GM12875 (cell line): Measurements from ENCODE around the gene MAMDC2.
A peak's percentile ranks its signal among the peaks of the same experiment; 100 is the strongest.

ENCODE experiments used
- H3K4me3 ChIP-seq: one replicate; pipeline ENCODE4 v1.5.1; 2011; ENCODE audit warnings: low read depth, low read length, control low read depth
- TF ChIP-seq, protein P1 (sequence below): IDR thresholded peaks from 2 replicates; pipeline ENCODE4 v1.5.1; 2011; ENCODE audit warnings: low read depth, mild to moderate bottlenecking, control low read depth, inconsistent platforms, low read length, moderate library complexity, borderline replicate concordance; ENCODE audit not compliant: insufficient read depth

The MAMDC2 gene

DNA sequence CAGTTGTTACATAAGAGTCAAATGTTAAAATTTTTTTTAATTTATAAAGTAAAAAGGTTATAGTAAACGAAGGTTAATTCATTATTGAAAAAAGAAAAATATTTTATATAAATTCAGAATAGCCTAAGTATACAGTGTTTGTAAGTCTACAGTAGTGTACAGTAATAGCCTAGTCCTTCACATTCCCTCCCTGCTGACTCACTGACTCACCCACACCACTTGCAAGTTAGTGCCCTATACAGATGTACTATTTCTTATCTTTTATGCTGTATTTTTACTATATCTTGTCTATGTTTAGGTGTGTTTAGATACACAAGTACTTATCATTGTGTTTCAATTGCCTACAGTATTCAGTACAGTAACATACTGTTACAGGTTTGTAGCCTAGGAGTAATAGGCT, 57.6 kb downstream of the MAMDC2 start:
- H3K4me3 ChIP-seq, result no peak overlapping the region
- TF ChIP-seq, protein P1, sequence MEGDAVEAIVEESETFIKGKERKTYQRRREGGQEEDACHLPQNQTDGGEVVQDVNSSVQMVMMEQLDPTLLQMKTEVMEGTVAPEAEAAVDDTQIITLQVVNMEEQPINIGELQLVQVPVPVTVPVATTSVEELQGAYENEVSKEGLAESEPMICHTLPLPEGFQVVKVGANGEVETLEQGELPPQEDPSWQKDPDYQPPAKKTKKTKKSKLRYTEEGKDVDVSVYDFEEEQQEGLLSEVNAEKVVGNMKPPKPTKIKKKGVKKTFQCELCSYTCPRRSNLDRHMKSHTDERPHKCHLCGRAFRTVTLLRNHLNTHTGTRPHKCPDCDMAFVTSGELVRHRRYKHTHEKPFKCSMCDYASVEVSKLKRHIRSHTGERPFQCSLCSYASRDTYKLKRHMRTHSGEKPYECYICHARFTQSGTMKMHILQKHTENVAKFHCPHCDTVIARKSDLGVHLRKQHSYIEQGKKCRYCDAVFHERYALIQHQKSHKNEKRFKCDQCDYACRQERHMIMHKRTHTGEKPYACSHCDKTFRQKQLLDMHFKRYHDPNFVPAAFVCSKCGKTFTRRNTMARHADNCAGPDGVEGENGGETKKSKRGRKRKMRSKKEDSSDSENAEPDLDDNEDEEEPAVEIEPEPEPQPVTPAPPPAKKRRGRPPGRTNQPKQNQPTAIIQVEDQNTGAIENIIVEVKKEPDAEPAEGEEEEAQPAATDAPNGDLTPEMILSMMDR, result no peak

DNA sequence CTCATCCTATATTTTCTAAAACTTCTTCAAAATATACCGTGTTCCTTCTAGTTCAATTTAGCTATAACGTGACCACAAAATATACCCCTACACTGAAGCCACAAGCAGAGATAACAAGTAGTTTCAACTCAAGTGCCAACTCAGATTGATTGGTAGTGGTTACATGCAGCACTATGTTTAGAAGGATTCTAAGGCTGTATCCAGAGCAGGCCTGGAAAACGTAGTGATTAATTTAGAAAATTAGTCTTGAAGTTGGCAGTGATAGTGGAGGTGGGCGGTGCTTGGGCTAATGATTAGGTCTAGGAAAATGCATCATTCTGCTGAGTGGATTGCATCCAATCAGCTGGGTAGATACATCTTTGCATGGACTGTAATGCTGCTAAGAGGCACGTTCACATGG, 61.5 kb downstream of the MAMDC2 start:
- TF ChIP-seq, protein P1, result no peak
- H3K4me3 ChIP-seq, result no peak overlapping the region

DNA sequence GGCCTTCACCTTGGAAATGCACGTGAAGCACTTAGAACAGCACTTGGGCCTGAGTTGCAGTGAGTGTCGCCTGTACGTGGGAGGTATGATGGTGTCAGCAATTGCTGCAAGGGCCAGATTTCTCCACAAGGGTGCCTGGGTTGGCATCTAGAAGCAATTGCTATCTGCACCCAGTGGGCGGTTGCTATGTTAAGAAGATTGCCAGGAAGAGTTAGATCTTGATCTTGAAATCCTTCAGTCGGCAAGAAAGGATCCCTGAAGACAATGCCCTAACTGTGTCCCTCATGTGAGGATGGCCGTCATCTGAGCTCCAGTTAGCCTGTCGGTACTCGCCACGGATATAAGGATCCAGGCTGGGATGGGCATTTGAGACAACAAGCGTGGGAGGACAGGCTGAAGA, 62.9 kb downstream of the MAMDC2 start:
- TF ChIP-seq, protein P1, result no peak
- no peak overlapping the region for H3K4me3 ChIP-seq

DNA sequence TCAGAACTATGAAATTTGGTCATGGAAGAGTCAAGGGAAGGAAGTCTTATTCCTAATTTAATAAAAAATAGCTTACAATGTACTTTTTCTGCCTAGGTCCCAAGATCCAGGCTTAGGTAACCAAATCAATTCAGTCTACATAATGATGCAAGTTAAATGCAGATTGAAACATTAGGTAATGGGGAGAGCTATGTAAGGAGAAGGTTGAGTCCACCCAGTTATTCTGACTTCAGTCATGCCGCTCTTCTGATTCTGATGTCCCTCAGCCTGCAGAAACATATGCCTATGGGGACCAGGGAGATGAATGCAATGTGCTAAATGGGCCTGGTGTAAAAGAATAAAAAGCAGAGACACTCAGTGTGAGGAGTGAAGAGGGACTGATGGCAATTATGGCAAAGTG, 63.9 kb downstream of the MAMDC2 start:
- no peak overlapping the region for H3K4me3 ChIP-seq
- TF ChIP-seq, protein P1, result no peak

DNA sequence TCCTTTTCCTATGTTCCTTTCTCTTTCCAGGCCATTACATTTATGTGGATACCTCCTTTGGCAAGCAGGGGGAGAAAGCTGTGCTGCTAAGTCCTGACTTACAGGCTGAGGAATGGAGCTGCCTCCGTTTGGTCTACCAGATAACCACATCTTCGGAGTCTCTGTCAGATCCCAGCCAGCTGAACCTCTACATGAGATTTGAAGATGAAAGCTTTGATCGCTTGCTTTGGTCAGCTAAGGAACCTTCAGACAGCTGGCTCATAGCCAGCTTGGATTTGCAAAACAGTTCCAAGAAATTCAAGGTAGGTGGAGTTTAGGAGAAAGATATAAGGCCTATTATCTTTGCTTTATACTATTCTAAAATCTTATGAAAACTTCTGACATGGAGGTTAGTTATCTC, 64.5 kb downstream of the MAMDC2 start:
- TF ChIP-seq, protein P1, result no peak
- H3K4me3 ChIP-seq, result no peak overlapping the region

DNA sequence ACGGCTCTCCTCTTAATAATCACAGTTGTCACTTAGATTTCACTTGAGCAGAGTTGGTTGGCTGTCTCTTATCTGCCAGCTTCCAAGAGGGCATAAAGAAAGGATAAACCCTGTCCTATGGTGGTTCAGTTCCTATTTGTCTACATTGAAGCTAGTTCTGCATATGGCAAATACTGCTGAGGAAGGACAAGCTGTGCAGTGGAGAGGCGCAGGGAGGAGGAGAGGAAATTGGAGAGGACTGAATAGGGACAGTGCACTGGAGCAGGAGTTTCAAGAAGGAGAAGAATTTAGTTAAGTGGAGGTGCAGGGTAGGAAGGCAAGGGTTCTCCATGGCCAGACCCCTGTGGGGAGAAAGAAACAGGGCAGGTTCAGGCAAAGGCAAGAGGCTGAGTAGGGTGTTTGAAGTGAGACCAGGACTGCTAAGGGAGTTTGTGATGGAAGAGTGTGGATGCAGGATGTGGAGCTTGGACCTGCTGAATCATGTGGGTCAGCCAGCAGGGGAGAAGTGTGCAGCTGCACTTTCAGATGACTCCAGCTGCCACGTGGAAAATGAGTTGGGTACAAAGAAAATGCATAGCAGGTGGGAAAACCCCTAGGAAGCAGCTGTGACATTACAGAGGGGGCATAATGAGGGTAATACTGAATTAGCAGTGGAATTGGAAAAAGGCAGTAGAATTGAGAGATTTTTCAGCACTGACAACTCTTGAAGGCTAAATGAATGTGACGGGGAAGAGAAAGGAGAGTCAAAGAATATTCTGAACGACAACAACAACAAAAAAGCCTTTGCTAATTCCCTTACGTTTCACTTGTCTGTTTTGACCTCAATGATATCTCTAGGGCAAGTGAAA, 66.8 kb downstream of the MAMDC2 start:
- no peak overlapping the region for H3K4me3 ChIP-seq
- TF ChIP-seq, protein P1, result no peak

DNA sequence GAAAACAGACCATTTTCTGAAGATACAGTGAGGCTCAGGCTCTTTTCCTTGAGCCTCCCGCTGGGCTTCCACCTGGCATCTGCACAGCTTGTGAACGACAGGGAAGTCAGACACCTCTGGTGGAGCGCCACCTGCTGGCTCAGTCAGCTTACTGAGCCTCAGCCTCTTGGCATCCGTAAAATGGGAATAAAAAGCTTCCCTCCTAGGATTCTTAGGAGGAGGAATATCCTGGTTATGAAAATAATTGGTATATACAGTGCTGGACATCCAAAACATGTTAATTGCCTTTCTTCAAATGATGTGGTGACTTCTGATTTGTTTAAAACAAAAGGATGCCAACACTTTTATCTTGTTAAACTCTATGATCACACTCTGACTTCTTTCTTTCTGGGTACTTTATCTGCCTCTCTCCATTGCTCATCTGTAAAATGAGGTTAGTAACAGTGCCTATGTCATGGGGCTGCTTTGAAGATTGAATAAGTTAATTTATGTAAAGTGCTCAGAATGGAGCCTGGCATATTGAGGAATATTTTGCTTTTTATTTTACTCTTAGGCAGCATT, 67.5 kb downstream of the MAMDC2 start:
- H3K4me3 ChIP-seq, result no peak overlapping the region
- TF ChIP-seq, protein P1, result peak; percentile 88
